Right lobe of liver (tissue), 6 donors: ENCODE data around the gene ADAM11. TPM values are rescaled to one million over a fixed set of nuclear protein-coding genes. Genes with fewer than 3 reads are reported as not detected.

Source experiments
- ATAC-seq, 4 donors: fragments of 200-7000 bp; cut with Tn5 transposase; one replicate each; pipeline ENCODE4 v1.9.1; 2020; ENCODE audit warnings: mild to moderate bottlenecking in 4 of 4, moderate library complexity in 4 of 4
- DNase-seq, 3 donors: peaks; one replicate each; pipeline ENCODE4 v3.0.0-alpha.2; 2020
- H3K27ac ChIP-seq, 3 donors: fragments of 200-600 bp; one replicate each; pipeline ENCODE4 v1.8.0; 2022
- H3K27me3 ChIP-seq, 2 donors: fragments of 200-600 bp; one replicate each; pipeline ENCODE4 v1.8.0; 2022
- H3K36me3 ChIP-seq, 4 donors: fragments of 200-600 bp; sonication (generic) in 1 of 4; one replicate each; pipeline versions ENCODE4 v1.5.1 to v1.8.0; 2017 to 2022; ENCODE audit warnings: control low read depth in 1 of 4
- H3K4me1 ChIP-seq, 4 donors: fragments of 200-600 bp; sonication (generic) in 1 of 4; one replicate each; pipeline versions ENCODE4 v1.5.1 to v1.8.0; 2017 to 2022; ENCODE audit warnings: control low read depth in 1 of 4
- H3K4me3 ChIP-seq, 3 donors: fragments of 200-600 bp; one replicate each; pipeline ENCODE4 v1.8.0; 2022
- H3K9me3 ChIP-seq, 4 donors: fragments of 200-600 bp; sonication (generic) in 1 of 4; one replicate each; pipeline versions ENCODE4 v1.5.1 to v1.8.0; 2017 to 2022; ENCODE audit warnings: control low read depth in 1 of 4
- POLR2A ChIP-seq: fragments of 450-650 bp; IDR thresholded peaks from one replicate; pipeline ENCODE4 v1.6.1; 2017; ENCODE audit warnings: antibody characterized with exemption, mild to moderate bottlenecking
- WGBS: methylation state at CpG from one replicate; pipeline ENCODE4 v1.1.6; 2018; ENCODE audit warnings: low coverage, low lambda C conversion rate; ENCODE audit not compliant: insufficient coverage; ENCODE audit errors: missing lambda C conversion rate; 5-methylcytosine and 5-hydroxymethylcytosine counted together
- intact Hi-C, 2 donors: fragments of 100-400 bp; cut with DNase I; formaldehyde crosslinking; loops; one replicate each; pipeline versions ENCODE4 v1.11.2 to v1.14.1; 2022
- total RNA-seq, 6 experiments: library from RNA; depleted of rRNA in 2 of 6; stranded (reverse); fragments of >200 nt in 2 of 6; fragmentation: NEBNext Ultra II Directional in 3 of 6; extraction: Animal tissue kit (Norgen Biotek cat#: 25700) in 3 of 6; gene quantifications; one replicate each; pipeline versions ENCODE4 v1.1.0 to v1.2.4, GENCODE V29; 2016 to 2023
- TF ChIP-seq, protein P1 (sequence below), 4 donors: fragments of 200-600 bp in 3 of 4; fragments of 450-650 bp in 1 of 4; IDR thresholded peaks; one replicate each; pipeline versions ENCODE4 v1.5.1 to v1.8.0; 2016 to 2022; ENCODE audit warnings: antibody characterized with exemption in 4 of 4, mild to moderate bottlenecking in 2 of 4
- donor health status: DM: no; HTN: yes; CAD: no.
- donor health status: DM: no; HTN: no; CAD: no.
- donor health status: DM: no; HTN: no; CAD: no.
- donor health status: DM: no; HTN: yes; CAD: no.
- donor health status: DM: no; HTN: yes; CAD: no.

ADAM11 gene
- total RNA-seq, 6 experiments from 2014 or later = 0.04 to 0.12 (median 0.08) TPM; not detected in 2

DNA sequence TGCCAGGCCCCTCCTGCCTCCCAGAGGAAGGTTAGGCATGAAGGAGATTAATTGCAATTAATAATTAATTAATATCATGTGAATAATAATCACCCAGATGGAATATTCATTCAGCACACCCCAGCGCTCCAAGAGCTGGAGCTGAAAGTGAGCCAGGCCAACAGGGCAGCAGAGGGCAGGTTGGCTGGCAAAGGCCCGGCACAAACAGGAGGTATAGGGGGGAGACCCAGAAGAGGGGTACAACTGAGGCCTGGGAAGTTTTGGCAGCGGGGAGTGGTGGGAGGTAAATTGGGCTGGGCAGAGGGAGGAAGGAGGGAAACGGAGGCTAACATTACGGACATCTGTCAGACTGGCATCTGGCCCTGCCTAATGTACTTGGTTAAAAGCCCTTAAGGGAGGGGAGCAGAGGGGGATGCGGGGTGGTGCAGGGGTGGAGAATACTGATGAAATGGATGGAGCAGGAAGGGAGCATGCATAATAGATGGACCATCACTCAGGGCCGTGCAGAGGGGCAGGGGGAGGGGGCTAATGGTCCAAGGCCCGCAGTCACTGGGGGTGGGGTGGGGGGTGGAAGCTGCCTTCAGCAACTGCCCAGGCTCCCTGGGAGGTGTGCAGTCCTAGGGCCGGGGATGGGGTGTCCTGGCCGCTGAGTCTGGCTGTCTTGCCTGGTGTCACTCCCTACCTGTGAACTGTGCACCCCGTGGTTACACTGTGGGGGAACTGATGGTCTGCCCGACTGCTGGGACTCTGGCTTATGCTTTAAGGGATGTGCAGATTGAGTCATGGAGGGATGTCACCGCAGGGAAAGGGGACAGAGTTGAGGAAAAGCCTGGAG is 1.9 kb downstream of the ADAM11 start:
- no peaks in the 10 kb centered on the region for H3K36me3 ChIP-seq
- no peaks in the 10 kb centered on the region for H3K9me3 ChIP-seq
- TF ChIP-seq, protein P1, sequence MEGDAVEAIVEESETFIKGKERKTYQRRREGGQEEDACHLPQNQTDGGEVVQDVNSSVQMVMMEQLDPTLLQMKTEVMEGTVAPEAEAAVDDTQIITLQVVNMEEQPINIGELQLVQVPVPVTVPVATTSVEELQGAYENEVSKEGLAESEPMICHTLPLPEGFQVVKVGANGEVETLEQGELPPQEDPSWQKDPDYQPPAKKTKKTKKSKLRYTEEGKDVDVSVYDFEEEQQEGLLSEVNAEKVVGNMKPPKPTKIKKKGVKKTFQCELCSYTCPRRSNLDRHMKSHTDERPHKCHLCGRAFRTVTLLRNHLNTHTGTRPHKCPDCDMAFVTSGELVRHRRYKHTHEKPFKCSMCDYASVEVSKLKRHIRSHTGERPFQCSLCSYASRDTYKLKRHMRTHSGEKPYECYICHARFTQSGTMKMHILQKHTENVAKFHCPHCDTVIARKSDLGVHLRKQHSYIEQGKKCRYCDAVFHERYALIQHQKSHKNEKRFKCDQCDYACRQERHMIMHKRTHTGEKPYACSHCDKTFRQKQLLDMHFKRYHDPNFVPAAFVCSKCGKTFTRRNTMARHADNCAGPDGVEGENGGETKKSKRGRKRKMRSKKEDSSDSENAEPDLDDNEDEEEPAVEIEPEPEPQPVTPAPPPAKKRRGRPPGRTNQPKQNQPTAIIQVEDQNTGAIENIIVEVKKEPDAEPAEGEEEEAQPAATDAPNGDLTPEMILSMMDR (IDR thresholded peaks at IDR 0.05) = no peak
- no peak for TF ChIP-seq POLR2A
- peaks cover 0 to 9% (median 0%) of the 10 kb centered on the region in 4 donors for H3K4me1 ChIP-seq
- peaks cover 0 to 13% of the 10 kb centered on the region in 2 donors for H3K27me3 ChIP-seq
- no peak overlapping the region for H3K4me3 ChIP-seq
- DNase-seq = no peak
- no peak for ATAC-seq
- intact Hi-C loops = no loop called here
- WGBS = 74% methylated on average over 6 of the region's 13 CpGs
- H3K27ac ChIP-seq = no peak overlapping the region

DNA sequence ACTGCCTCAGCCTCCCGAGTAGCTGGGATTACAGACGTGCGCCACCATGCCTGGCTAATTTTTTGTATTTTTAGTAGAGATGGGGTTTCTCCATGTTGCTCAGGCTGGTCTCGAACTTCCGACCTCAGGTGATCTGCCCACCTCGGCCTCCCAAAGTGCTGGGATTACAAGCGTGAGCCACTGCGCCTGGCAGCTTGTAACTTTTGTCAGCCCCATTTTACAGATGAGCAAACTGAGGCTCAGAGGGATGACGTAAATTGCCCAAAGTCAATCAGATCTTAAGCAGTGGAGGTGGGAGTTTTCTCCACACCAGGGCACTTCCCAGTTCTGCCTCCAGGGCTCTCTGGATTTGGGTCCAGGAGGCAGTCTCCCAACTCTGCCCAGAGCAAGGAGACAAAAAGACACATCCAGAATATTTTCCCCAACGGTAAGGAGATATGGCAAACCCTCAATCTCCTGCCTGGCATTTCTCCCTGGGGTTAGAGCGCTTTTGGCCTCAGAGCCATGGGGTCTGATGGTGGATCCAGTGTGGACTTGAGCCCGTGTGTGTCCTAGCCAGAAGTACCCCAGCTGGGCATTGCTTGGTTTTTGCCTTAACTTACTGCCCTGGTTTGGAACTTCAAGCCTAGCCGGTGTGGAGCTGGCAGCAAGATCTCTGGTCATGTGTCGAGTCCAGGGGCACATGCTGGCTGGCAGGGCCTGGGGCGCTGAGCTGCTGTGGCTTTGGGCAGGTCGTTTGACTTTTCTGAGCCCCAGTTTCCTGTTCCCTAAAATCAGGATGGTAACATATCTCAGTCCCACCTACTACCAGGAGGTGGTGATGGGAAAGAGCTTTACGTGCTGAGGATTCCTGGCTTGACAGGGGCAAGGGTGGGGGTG is 3.4 kb downstream of the ADAM11 start:
- H3K4me1 ChIP-seq = peaks cover 0 to 9% (median 0%) of the 10 kb centered on the region in 4 donors
- no peaks in the 10 kb centered on the region for H3K36me3 ChIP-seq
- H3K4me3 ChIP-seq = no peak overlapping the region
- H3K9me3 ChIP-seq = no peaks in the 10 kb centered on the region
- 62% methylated on average over 9 of the region's 17 CpGs for WGBS
- TF ChIP-seq, protein P1 (IDR thresholded peaks at IDR 0.05) = no peak
- TF ChIP-seq POLR2A = no peak
- ATAC-seq (no peak), DNase-seq (no peak)
- H3K27ac ChIP-seq = no peak overlapping the region
- H3K27me3 ChIP-seq = peaks cover 0 to 13% of the 10 kb centered on the region in 2 donors
- intact Hi-C loops = no loop called here

- Histone ChIP-seq H3K27ac (no peak overlapping the region), H3K4me3 (no peak overlapping the region), H3K9me3 (no peaks in the 10 kb centered on the region), H3K4me1 (peaks cover 0 to 9% (median 0%) of the 10 kb centered on the region in 4 donors), H3K27me3 (peaks cover 0 to 13% of the 10 kb centered on the region in 2 donors), H3K36me3 (no peaks in the 10 kb centered on the region)
- TF ChIP-seq POLR2A = no peak
- TF ChIP-seq, protein P1 (IDR thresholded peaks at IDR 0.05) = no peak
- intact Hi-C loops = no loop called here
- DNase-seq = no peak
- 71% methylated on average over 4 of the region's 5 CpGs for WGBS
- no peak for ATAC-seq
These were observed 4.4 kb downstream of the ADAM11 start for GRCh38 chr17:44763170-44763569.

DNA sequence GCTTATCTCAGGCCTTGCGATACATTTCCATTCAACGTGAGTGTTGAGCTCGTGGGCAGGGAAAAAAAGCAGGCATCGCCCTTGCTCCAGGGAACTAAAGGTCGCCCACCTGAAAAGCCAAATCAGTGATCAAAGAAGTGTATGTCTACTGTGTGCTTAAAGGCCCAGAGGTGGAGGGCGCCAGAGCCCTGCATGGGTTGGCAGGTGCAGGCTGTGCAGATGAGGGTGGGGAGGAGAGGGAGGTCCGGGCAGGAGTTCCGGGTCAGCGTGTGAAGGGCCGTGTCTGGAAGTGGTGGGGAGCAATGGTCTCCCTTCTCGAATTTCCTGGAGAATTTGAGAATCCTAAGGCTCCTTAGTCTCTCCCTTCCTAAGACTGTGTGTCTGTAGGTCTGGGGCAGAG is 7.2 kb downstream of the ADAM11 start:
- intact Hi-C loops = no loop called here
- no peak for DNase-seq
- no peak overlapping the region for H3K4me3 ChIP-seq
- WGBS = 62% methylated on average over 3 of the region's 11 CpGs
- no peaks in the 10 kb centered on the region for H3K9me3 ChIP-seq
- no peaks in the 10 kb centered on the region for H3K4me1 ChIP-seq
- no peaks in the 10 kb centered on the region for H3K27me3 ChIP-seq
- no peaks in the 10 kb centered on the region for H3K36me3 ChIP-seq
- no peak overlapping the region for H3K27ac ChIP-seq
- no peak for ATAC-seq
- TF ChIP-seq POLR2A = no peak
- TF ChIP-seq, protein P1 (IDR thresholded peaks at IDR 0.05) = no peak
